Panc1 (cell line): ENCODE results near the gene IER5L. TPM values are rescaled to one million over a fixed set of nuclear protein-coding genes. Genes with fewer than 3 reads are reported as not detected.

Source experiments
- ATAC-seq: fragments of 200-7000 bp; cut with Tn5 transposase; 2 replicates; pipeline ENCODE4 v1.9.1; 2020; ENCODE audit warnings: mild to moderate bottlenecking, moderate library complexity
- BruUV-seq: library from RNA; stranded (reverse); fragments of 400-500 nt; replicated peaks from 2 replicates; lab custom pipeline; 2021; lab: Mats Ljungman, UMichigan
- CTCF ChIA-PET: fragments of 300-600 bp; sonication (Branson Sonifier 250); formaldehyde crosslinking; loops from one replicate; lab custom pipeline; 2022; ENCODE audit warnings: antibody characterized with exemption; lab: Charles Lee
- POLR2A ChIA-PET: fragments of 300-600 bp; sonication (Branson Sonifier 250); formaldehyde crosslinking; loops from one replicate; lab custom pipeline; 2022; ENCODE audit warnings: antibody characterized with exemption; lab: Charles Lee
- DNase-seq: peaks from one replicate; pipeline ENCODE4 v3.0.0-alpha.2; 2010; ENCODE audit warnings: low read depth, low spot score
- H3K27ac ChIP-seq: 2 replicates; pipeline ENCODE4 v1.5.1; 2011; ENCODE audit warnings: mild to moderate bottlenecking, low read length, inconsistent platforms
- H3K27me3 ChIP-seq: fragments of 200-500 bp; sonication (Bioruptor generic); 2 replicates; pipeline ENCODE4 v1.6.0; 2014; ENCODE audit warnings: low read length, inconsistent platforms; ENCODE audit not compliant: control insufficient read depth, insufficient read depth
- H3K36me3 ChIP-seq: fragments of 200-500 bp; sonication (Bioruptor generic); 2 replicates; pipeline ENCODE4 v1.5.1; 2014; ENCODE audit warnings: inconsistent platforms, mild to moderate bottlenecking, low read length, moderate library complexity; ENCODE audit not compliant: control insufficient read depth, insufficient read depth
- H3K4me1 ChIP-seq: 2 replicates; pipeline ENCODE4 v1.5.1; 2011; ENCODE audit warnings: inconsistent platforms, mild to moderate bottlenecking, low read length, moderate library complexity; ENCODE audit not compliant: control insufficient read depth, insufficient read depth
- H3K4me3 ChIP-seq, 2 experiments: 2 replicates each; pipeline ENCODE4 v1.5.1; 2011 to 2012; ENCODE audit warnings: low read depth in 2 of 2, low read length in 2 of 2, mild to moderate bottlenecking in 2 of 2, inconsistent platforms in 1 of 2, moderate library complexity in 1 of 2
- H3K9me3 ChIP-seq: fragments of 200-500 bp; sonication (Bioruptor generic); 2 replicates; pipeline ENCODE4 v1.5.1; 2014; ENCODE audit warnings: low read depth, mild to moderate bottlenecking, inconsistent platforms, low read length, moderate library complexity; ENCODE audit not compliant: control insufficient read depth, insufficient read depth
- CTCF ChIP-seq: fragments of 450-650 bp; IDR thresholded peaks from 2 replicates; pipeline ENCODE4 v1.5.1; 2017; ENCODE audit warnings: mild to moderate bottlenecking
- POLR2AphosphoS5 ChIP-seq: IDR thresholded peaks from 2 replicates; pipeline ENCODE4 v1.6.1; 2012; ENCODE audit warnings: mild to moderate bottlenecking, low read depth, low read length, moderate library complexity
- REST ChIP-seq, 2 experiments: IDR thresholded peaks; 2 replicates each; pipeline ENCODE4 v1.6.1; 2011 to 2012; ENCODE audit warnings: low read depth in 2 of 2, control low read depth in 1 of 2, low read length in 1 of 2, mild to moderate bottlenecking in 1 of 2, moderate library complexity in 1 of 2; ENCODE audit not compliant: insufficient read depth in 1 of 2
- SIN3A ChIP-seq: IDR thresholded peaks from 2 replicates; pipeline ENCODE4 v1.6.1; 2012; ENCODE audit warnings: low read depth, mild to moderate bottlenecking, low read length, moderate library complexity, borderline replicate concordance; ENCODE audit not compliant: insufficient read depth
- TCF7L2 ChIP-seq: IDR thresholded peaks from 2 replicates; pipeline ENCODE4 v1.6.1; 2011; ENCODE audit warnings: mild to moderate bottlenecking, low read depth, low read length, inconsistent platforms
- in situ Hi-C: cut with HindIII; loops from 2 replicates; pipeline ENCODE4 v1.10.0; 2016; ENCODE audit warnings: low sequenced_read_pairs, low pct_unique_long_range_greater_than_20kb
- intact Hi-C: fragments of 100-400 bp; cut with micrococcal nuclease; formaldehyde crosslinking; loops from one replicate; pipeline ENCODE4 v1.10.0; 2022; ENCODE audit not compliant: unreplicated experiment
- total RNA-seq: library from RNA; stranded (reverse); gene quantifications from one replicate; pipeline ENCODE4 v1.2.1, GENCODE V29; 2021; ENCODE audit not compliant: unreplicated experiment

IER5L gene
- total RNA-seq, 1 experiment from 2014 or later = 44.6 TPM

- intact Hi-C loops = no loop called here
- Histone ChIP-seq H3K36me3 (no peaks in the 10 kb centered on the region), H3K4me1 (peaks cover 34% of the 10 kb centered on the region), H3K27me3 (no peaks in the 10 kb centered on the region), H3K4me3 (no peak overlapping the region), H3K9me3 (no peaks in the 10 kb centered on the region), H3K27ac (no peak overlapping the region)
- TF ChIP-seq REST (IDR thresholded peaks at IDR 0.05; ENCODE audit: insufficient read depth in 1 of 2, low read depth in 2 of 2, low read length in 1 of 2) (no peak), CTCF (peak; percentile 93)
- ChIA-PET CTCF (interaction anchor here (0.8 to 1.4 kb wide), 5 partner anchors 12 to 481 kb away, joined by 3 to 7 read pairs (median 5); no protein-coding TSS in a partner anchor), POLR2A (interaction anchor here (0.6 kb wide), 1 partner anchor 417 kb away, joined by 5 read pairs; no protein-coding TSS in a partner anchor)
- ATAC-seq (peak; percentile 59), DNase-seq (peak; percentile 68)
- no TSS peak for BruUV-seq
- in situ Hi-C loops = no loop called here
Observed at GRCh38 chr9:129143031-129143927, 34.8 kb downstream of the IER5L start.

DNA sequence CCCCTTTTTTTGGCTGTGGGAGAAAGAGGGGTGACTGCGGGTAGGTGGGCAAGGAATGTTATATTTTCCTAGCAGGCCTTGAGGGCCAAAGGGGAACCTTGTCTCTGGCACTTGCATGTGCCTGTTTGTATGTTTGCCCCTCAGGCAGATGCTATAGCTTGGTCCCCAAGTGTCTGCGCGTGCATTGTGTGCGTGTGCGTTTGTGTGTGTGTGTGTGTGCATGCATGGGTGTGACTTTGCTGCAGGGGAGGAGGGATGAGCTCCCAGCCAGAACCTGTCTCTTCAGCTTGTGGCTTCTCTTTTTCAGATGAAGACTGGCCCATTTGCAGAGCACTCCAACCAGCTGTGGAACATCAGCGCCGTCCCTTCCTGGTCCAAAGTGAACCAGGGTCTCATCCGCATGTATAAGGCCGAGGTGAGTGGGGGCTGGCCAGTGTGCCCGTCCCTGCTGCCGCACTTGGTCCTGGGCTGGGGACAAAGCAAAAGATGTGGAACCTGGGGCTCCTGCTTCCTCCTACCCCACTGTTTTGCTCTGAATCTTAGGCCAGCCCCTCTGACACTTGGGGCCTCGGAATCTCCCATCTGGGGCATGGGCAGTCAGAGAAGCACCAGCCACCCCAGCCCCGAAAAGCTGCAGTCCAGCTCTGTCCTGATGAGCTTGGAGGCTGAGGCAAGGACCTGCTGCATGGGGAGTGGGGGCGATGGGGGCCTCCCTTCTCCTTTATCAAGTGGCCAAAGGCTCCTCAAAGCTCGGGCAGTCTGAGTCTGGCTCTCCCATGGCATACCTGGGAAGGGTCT is 35.7 kb downstream of the IER5L start:
- no peak for ATAC-seq
- in situ Hi-C loops (no loop called here), intact Hi-C loops (no loop called here)
- H3K27me3 ChIP-seq = no peaks in the 10 kb centered on the region
- TF ChIP-seq TCF7L2 (no peak), SIN3A (no peak), CTCF (no peak), POLR2AphosphoS5 (no peak), REST (IDR thresholded peaks at IDR 0.05; ENCODE audit: insufficient read depth in 1 of 2, low read depth in 2 of 2, low read length in 1 of 2) (no peak)
- H3K4me3 ChIP-seq = no peak overlapping the region
- CTCF ChIA-PET = interaction anchor here (0.6 to 1.4 kb wide), 8 partner anchors 11 to 482 kb away, joined by 3 to 7 read pairs (median 4); no protein-coding TSS in a partner anchor
- POLR2A ChIA-PET = interaction anchor here (0.7 kb wide), 1 partner anchor 442 kb away, joined by 3 read pairs; no protein-coding TSS in a partner anchor
- H3K27ac ChIP-seq = no peak overlapping the region
- no peak for DNase-seq
- peaks cover 34% of the 10 kb centered on the region for H3K4me1 ChIP-seq
- H3K36me3 ChIP-seq = no peaks in the 10 kb centered on the region
- no peaks in the 10 kb centered on the region for H3K9me3 ChIP-seq
- no TSS peak for BruUV-seq
